GM18861 (cell line): ENCODE results near the gene ANTXR1.

Source experiments
- ATAC-seq: cut with Tn5 transposase; IDR thresholded peaks from one replicate; pipeline ENCODE4 v1.9.1; 2021; ENCODE audit not compliant: unreplicated experiment

Gene ANTXR1

DNA sequence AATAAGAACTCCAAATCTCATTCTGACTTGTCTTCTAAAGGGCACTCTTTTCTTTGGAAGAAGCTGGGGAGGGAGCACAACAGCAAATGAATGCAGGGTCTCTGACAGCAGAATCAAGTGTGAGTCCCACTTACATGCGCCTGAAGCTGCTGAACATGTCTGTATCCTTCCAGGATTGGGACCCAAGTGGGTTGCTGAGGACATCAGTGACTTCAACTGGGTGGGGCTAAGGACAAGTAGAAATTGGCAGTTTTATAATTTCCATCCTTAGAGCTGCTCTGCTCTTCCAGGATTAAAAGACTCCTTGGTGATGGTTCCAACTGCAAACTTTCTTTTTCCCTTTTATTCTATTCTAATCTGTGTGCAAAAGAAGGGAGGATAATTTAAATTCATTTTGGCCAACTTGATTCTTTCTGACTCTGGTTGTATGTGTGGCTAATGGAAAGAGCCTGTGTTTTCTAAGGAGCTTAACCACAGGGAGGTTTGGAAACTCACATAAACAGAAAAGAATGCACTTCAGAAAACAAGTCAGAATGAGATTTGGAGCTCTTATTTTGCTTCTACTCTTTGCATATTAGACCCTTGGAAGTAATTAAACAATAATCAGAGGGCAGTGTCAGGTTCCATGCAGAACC, 20.6 kb downstream of the ANTXR1 start:
- no peak for ATAC-seq

DNA sequence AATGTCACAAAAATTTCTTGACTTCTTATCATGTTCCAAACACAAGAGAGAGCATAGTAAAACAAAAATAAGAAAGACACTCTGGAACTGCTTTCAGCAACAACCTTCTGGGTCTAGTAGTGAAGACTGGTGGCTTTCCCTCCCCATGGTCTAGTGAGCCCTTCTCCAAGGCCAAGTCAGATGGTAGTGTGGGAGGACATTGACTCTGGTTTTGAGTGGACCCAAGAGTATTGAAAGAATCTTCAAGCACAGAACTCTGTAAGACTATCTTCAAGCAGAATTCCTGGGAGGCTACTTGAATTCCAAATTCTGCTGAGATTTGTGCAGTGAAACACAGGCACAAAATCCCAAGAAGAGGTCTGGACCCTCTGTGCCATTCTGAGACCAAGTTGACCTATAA, 21.1 kb downstream of the ANTXR1 start:
- ATAC-seq, result no peak

- ATAC-seq, result no peak
These were observed 21.9 kb downstream of the ANTXR1 start for GRCh38 chr2:69034845-69035244.

DNA sequence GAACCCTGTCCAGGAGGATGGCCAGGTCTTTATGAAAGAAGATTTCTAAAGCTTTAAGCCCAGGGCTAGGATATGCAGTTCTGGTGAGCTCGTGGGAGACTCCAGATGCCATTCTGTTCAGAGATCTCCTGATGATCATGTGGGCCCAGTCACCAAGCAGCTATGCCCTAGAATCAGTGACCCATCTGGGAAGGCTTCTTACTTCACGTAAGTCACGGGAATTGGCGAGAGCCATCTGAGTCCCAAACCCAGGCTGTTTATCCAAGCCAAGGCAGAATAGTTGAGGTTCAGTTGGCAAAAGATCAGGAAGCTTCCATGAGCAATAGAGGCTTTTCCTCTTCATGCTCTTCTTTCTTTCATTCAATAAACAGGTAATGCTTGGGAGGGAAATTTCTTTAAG, 23.9 kb downstream of the ANTXR1 start:
- no peak for ATAC-seq

GRCh38 chr2:69041214-69041613, 28.2 kb downstream of the ANTXR1 start:
- no peak for ATAC-seq

DNA sequence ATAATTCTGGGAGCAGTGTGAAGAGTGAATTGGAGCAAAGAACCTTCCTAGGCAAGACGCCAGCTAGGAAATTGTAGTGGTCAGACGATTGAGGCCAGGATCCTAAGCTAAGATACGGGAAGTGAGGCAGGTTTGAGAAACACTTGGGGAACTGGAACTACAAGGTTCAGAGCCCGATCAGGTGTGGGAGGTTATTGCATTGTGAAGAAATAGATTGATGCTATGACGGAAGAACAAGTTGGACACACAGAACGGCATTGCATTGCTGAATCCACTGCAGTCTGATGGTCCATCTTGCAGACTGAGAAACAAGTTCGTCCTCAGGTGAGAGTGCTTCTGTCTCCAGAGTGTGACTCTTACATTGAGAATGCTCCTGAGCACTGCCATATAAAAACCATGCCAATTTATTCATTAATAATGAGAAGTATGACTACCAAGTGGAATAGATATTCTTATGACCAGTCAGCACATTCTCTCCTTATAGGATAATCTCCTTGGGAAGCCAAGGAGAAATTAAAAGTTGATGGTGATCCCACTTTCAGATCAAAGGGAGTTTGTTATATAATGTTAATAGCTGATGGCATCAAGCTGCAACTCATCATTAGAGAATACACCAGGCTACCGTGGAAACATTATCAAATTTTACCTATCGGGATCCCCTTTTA, 30.9 kb downstream of the ANTXR1 start:
- ATAC-seq, result no peak

DNA sequence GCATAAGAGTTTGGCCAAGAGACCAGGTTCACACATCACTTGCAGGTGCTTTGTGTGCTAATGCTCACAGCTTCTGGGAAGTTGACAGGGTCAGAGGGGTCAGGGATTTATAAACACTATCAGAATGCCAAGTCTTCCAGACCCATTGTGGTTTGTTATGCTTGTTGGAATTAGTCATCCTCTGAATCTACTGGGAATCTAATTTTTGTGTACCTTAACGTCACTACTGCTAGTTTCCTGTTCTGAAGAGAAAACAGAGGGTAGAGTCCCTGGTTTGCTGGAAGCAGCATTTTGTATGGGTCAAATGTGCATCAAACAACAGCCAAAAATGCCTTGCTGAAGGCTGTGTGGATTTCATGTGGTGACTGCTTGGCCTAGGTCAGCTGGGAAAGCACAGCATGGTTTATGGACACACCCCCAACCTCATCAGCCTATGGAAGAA, 33.3 kb downstream of the ANTXR1 start:
- no peak for ATAC-seq

DNA sequence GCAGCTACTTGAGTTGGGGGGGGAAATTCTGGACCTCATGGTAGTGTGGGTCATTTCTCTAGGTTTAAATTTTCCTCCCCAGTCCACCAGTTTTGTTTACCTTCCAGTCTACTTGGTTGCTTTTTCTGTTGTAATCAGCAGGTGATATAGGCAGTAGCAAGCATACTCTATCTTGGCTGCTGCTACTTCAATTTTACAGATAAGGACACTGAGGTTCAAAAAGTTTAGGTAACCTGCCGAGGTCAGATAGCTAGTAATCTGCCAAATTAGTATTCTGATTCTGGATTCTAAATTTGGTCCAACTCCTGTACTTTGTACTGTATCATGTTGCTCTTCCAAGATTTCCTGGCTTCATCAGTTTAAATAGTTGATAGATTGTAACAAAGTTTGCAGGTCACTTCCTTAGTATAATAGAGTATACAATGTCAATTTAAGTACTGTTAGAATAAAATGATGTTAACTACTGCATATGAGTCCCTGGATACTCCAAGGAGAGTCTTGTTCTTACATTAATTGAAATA, 34.7 kb downstream of the ANTXR1 start:
- ATAC-seq, result no peak

- ATAC-seq, result no peak
These were observed 37.8 kb downstream of the ANTXR1 start for GRCh38 chr2:69050802-69051201.

- no peak for ATAC-seq
These were observed 40.5 kb downstream of the ANTXR1 start for GRCh38 chr2:69053416-69053965.

DNA sequence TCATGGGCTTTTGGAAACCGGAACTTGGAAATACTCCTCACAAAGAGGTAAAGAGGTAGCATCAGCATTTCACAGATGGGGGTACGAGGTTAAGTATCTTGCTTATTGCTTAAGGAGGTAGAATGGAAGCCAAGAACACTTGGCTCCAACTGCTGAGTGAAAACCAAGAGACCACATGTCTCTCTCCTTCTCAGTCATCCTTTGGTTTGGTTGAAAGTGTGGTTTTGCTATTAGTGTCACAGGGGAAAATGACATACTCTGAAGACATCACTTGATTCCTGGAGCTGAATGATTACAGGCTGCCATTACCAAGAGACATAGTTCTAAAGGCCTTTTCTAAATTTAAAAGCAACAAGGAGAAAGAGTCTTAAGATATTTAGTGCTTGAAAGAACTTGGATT, 41.5 kb downstream of the ANTXR1 start:
- no peak for ATAC-seq

GRCh38 chr2:69055688-69056470, 42.9 kb downstream of the ANTXR1 start:
- no peak for ATAC-seq

DNA sequence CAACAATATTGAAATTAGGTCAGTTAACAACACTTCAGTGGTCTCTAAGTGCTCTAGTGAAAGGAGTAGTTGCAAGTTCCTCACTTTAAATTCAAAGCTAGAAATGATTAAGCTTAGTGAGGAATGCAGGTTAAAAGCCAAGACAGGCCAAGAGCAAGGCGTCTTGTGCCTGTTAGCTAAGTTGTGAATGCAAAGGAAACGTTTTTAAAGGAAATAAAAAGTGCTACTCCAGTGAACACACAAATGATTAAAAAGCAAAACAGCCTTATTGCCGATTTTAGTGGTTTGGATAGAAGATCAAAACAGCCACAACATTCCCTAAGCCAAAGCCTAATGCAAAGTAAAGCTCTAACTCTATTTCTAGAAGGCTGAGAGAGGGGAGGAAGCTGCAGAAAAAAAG, 44.7 kb downstream of the ANTXR1 start:
- ATAC-seq, result no peak

GRCh38 chr2:69059731-69060290, 46.8 kb downstream of the ANTXR1 start:
- ATAC-seq, result no peak

DNA sequence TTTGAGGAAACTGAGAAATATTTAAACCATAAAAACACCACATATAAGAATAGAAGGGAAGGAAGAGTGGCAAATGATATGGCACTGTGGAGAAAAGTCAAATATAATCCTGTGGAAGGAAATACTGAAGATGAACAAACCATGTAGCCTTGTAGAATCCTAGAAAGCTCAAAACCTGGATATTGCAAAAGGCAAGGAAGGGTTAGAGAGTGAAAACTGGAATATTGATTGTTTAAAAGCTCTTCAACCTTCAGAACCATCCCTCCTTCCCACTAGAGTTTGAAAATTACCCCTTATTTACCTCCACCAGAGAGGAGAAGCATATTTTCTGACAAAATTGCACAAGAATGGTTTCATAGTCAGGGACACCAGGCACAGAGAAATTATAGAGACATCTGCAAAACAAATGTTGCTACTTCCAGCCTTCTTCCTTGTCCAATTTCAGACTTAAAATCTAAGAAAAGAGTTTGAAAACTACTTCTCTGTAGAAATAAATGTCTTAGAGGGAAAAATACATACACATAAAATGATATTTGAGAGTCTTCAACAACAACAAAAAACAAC, 48.0 kb downstream of the ANTXR1 start:
- ATAC-seq, result no peak

DNA sequence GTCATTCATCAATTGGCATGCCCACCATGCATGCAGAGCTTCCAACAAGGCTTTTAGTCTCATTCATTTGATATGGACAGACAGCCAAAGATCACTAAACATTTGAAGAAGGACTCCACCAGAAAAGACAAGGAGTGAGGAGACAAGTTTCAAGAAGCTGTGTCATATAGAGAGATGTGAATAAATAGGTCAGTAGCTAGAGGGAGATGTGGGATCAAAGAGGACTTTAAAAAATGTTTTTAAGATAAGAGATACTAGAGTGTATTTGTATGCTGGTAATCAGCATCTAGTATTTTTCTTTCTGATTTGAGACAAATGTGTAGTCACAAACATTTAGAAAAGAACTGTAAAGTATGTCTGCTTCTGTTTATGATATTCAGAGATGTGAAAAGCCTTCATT, 48.5 kb downstream of the ANTXR1 start:
- no peak for ATAC-seq

- ATAC-seq, result no peak
These were observed 49.5 kb downstream of the ANTXR1 start for GRCh38 chr2:69062307-69062962.

- ATAC-seq, result no peak
These were observed 52.9 kb downstream of the ANTXR1 start for GRCh38 chr2:69065735-69066336.

- ATAC-seq, result no peak
These were observed 54.1 kb downstream of the ANTXR1 start for GRCh38 chr2:69067026-69067630.

DNA sequence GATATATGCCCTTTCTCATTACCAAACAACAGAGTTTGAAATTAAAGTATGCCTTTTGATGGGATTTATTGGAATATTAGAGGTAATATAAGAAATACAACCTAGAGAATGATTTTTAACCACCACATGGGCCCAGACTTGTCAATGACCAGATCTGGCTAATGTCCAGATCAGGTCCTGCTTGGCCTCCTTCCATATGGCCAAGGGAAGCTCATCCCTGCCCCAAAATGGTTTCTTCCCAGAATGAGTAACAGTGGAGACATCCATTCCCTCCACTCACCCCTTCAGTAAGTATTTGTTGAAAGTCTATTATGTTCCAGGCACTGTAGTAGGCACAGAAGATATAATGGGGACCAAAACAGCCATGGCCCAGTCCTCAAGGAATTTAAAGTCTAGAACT, 54.9 kb downstream of the ANTXR1 start:
- ATAC-seq, result no peak
